ENCODE results near the gene HDAC4.

DNA sequence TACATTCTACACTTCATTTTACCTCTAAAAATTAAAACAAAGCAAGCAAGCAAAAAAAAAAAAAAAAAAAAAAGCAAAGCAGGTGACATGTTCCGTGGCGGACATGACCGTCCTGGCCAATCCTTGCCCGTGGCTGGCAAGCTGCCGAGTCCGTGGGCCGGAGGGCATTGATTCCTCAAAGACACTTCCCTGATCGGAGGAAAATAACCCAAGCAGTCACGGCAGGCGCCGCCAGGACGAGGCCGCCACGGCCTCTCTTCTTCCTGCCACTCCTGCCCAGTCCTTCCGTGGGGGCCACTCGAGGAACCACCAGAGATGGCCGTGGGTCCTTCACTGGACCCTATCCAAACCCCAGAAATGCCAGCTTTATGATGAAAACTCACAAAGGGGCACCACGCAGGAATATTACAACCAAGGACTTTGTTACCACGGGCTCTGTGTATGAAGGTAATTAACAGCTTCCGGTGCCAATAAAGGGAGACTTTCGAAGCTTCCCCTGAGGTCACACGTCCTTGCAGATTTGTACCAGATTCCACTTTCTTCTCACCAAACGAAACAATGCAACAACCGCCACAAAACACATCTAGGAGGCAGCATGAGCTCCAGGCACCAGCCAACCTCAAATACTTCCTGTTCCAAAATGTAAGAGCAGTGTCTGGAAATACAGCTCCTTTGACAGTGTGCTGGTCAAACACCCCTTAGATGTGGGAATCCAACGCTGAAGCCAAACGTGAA is 170.3 kb downstream of the HDAC4 start:
- no peak for TF ChIP-seq POLR2A (IDR thresholded peaks at IDR 0.05)
- TF ChIP-seq, protein P1, sequence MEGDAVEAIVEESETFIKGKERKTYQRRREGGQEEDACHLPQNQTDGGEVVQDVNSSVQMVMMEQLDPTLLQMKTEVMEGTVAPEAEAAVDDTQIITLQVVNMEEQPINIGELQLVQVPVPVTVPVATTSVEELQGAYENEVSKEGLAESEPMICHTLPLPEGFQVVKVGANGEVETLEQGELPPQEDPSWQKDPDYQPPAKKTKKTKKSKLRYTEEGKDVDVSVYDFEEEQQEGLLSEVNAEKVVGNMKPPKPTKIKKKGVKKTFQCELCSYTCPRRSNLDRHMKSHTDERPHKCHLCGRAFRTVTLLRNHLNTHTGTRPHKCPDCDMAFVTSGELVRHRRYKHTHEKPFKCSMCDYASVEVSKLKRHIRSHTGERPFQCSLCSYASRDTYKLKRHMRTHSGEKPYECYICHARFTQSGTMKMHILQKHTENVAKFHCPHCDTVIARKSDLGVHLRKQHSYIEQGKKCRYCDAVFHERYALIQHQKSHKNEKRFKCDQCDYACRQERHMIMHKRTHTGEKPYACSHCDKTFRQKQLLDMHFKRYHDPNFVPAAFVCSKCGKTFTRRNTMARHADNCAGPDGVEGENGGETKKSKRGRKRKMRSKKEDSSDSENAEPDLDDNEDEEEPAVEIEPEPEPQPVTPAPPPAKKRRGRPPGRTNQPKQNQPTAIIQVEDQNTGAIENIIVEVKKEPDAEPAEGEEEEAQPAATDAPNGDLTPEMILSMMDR (IDR thresholded peaks at IDR 0.05), result no peak
- no peak for TF ChIP-seq EP300 (IDR thresholded peaks at IDR 0.05)
